GM18499 (cell line): ENCODE data around the gene USH2A.

Experiments used
- ATAC-seq: cut with Tn5 transposase; IDR thresholded peaks from one replicate; pipeline ENCODE4 v1.9.1; 2021; ENCODE audit warnings: moderate number of reproducible peaks; ENCODE audit not compliant: insufficient read depth, unreplicated experiment

Gene USH2A

DNA sequence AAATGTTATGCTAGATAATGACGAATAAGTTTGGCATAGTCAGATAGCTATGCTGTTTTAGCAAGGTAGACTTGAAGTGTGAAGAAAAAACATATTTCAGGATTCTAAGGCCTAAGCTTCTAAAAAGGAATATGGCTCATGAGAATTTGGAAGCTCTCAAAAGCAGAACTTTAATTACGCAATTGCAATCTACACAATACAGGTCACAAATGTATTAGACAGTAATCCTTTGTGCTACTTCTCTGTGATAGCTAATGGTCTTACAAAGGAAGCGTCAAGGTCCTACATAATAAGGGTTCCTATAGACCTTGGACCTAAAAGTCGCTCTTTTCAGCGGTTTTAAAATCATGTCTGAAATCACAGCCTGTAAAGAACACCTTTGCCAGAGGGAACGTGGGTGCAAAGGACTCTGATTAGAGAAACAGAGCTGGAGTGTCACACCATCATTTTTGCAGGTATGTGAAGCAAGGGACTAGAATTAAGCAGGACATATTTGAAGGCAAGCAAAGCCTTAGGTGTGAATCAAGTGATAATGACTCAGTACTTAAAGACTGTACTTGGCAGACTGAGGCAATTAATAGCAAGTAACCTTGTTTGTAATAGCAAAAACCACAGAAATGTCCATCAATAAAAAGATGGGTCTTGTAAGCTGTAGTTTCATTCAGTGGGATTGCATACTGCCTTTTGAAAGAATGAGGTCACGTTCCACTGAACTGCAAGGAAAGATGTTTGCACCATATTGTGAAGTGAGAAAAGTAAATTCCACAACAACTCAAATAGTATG lies 436.0 kb downstream of the USH2A start:
- no peak for ATAC-seq

DNA sequence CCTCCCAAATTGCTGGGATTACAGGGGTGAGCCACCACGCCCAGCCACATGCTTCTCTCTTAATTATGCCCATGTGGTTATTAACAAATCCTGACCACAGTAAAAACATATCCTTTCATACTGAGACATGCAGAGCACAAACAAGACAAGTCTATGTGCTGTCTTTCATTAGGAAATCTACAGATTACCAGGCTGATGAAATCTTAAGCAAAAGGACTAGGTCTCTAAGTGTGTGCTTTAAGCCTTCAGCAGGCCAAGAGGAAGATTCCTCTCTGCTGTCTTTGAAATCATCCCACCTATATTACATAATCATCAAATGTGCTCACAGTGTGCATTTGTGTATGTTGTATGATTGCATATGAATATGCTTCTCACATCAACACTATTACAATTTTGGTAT lies 436.8 kb downstream of the USH2A start:
- ATAC-seq = no peak

DNA sequence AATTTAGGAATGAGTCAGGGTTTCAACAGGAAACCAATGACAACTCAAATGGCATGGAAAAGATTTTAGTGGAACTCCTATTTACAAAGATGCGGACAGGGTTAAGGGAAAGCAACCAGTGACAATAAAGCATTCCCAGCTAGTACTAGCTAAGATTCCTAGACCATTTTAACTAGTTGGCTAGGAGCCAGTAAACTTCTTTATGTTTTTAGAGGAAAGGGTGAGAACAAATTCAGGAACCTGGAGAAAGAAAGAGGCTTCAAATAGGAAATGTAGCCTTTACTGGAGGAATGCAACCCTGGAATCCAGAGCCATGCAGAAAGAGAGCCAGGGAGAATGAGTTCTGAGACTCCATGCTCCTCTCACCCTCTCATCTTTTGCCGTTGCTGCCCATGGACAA lies 439.6 kb downstream of the USH2A start:
- ATAC-seq = no peak

DNA sequence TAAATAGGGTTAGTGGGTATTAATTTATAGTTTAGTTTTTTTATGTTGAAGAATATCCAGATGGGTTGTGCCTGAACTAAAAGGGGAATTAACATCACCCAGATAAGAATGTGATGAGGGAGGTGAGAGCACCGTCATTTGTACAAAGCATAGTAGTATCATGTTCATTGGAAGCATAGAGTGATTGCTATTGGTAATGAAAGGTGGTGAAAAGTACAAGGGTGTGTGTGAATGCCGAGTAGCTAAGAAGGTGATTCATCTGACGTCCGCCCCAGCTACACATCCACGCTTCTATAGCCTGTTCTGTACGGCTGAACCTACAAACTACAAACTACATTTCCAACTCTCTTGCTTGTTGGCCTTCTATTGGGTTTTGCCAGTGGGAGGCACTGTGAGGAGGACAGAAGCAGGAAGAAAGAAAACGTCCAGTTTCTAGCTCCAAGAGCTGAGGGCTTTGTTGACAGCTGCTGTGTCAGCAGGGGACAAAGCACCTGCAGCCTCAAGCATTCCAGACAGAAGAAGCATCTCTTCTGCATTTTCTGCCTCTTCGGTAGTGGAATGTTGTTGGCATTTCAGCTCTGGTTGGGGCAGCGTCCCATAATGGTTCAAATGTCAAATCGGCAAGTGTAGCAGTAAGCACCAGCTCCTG lies 451.3 kb downstream of the USH2A start:
- ATAC-seq = no peak

DNA sequence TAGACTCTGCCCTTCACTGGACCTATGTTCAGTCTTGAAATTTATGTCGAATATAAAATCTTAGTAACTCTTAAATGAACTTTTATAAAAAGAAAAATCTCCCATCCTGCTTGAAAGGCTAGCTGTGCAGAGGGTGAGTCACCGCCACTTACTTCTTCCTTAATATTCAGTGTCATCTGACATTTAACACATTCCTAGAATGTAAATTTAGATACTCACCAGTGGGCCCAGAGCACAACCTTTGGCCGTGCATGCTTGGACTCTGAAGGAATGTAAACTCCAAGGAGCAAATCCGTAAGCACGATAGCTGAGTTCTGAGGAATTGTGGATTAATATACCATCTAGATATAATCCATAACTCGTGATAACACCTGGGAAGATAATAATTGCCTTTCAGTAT lies 452.8 kb downstream of the USH2A start:
- no peak for ATAC-seq

DNA sequence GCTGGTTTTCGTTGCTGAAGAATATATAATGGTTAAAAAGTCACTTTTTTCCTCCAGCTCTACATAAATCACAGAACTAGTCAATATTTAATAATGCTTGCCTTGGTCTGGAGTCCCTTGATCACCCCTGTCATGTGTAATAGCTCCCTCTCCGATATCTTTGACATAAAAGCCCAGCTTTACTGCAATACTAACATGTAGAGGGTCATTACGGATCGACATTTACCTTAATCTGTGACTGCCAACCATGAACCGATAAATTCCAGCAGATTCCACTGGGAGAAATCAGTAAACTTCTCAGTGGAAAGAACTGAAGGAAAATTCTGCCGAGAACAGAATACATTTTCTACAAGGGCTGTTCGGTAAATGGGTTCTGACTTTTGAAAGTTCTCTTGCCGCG lies 459.6 kb downstream of the USH2A start:
- ATAC-seq = no peak

DNA sequence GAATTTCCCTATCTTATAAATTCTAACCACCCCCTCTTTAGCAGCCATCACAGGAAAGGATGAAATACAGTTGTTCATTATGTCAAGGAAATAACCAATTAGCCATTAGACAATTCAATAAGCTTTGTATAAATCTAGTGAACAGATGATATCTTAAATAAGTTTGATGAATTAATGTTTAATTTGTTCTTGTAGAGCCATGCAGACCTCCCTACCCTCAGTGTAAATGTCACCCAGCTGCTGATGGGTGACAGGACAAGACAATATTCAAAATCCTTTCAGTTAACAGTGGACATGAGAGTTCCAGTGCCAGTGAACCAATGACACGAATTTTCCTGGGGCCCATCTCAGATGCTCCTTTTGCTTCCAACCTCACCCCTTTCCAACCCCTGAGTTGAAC lies 460.2 kb downstream of the USH2A start:
- ATAC-seq = no peak

DNA sequence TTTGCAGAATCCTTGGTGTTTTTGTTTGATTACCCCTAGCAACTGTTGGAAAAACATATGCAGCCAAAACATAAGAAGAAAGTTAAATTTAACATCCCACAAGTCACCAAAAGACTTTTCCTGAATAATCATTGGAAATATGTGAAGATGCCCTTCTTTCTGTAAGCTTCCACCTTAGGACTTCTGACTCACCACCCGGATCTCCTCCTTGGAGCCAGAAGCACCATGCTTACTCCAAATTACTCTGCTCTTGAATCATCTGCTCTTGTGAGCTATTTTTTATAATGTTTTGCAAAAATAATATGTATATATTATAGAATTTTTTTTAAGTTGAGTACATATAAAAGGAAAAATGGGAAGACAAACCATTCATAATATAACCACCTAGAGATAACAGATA lies 464.4 kb downstream of the USH2A start:
- ATAC-seq = no peak

DNA sequence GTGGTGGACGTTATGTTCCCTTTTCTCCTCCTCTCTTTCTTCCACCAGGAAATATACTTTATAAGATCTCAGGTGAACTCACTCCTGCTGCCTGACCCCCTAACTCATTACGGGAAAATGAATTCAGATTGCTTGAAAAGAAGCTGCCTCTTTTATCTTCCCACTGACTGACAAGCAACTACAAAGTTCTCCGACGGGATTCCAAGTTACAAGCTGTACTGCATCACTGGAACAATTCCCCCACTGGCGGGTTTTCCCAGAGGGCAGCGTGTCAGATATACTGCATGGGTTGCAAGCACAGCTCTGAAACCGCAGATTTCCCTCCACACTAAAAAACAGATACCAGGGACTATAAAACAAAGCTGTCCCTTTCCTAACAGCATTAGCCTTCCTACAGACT lies 465.6 kb downstream of the USH2A start:
- ATAC-seq = no peak

DNA sequence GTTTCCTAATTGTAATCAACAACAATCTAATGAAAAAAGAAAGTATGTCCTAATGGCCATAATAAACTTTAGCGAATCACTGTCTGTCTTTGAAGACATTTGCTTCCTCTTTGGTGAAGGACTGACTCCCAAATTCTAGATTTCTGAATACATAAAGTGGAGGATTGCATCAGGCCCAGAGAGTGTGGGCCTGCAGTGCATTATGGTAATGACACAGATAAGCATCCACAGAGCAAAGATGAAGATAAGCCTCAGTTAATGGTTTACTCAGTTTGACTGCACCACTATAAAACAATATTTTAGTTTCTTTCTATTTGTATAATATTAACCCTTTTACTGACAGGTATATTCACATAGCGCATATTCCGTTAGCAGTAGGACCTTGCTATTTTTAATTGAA lies 490.7 kb downstream of the USH2A start:
- no peak for ATAC-seq

DNA sequence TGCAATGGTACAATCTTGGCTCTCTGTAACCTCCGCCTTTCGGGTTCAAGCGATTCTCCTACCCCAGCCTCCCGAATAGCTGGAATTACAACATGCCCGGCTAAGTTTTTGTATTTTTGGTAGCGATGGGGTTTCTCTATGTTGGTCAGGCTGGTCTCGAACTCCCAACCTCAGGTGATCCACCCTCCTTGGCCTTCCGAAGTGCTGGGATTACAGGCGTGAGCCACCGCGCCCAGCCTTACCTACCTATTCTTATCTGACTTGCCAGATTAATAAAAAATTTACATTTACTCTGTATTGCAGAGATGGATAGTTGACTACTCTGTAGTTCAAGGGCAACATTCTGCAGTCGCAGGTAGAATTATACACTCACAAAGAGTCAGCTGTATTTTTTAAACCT lies 496.6 kb downstream of the USH2A start:
- ATAC-seq = no peak

DNA sequence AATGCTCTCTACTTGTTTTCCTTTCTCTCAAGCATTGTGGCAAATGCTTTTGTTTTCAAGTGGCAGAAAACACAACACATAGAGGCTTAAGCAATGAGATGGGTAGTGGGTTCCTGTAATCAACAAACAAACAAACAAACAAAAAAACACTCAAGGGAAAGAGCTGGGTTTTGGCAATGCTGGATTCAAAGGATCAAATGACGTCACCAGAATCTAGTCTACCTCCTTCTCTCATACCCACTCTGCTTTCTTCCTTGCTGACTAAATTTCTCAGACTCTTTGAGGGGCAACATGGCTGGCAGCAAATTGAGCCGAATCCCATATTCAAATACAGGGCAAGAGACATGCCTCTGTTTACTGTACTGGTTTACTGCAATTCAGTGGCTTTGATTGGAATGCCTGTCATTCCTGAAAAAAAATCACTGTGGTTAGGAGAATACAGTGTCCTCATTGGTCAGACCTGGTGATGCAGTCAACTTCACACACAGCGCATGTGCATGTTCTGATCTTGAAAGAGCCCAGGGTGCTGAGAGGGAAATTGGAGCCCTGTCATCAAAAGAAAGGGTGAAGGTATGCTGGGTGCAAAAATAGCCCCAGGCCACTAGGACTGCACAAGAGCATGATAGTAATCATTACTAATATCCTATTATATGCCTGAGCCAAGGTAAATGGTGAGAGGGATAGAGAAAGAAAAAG lies 500.0 kb downstream of the USH2A start:
- no peak for ATAC-seq

DNA sequence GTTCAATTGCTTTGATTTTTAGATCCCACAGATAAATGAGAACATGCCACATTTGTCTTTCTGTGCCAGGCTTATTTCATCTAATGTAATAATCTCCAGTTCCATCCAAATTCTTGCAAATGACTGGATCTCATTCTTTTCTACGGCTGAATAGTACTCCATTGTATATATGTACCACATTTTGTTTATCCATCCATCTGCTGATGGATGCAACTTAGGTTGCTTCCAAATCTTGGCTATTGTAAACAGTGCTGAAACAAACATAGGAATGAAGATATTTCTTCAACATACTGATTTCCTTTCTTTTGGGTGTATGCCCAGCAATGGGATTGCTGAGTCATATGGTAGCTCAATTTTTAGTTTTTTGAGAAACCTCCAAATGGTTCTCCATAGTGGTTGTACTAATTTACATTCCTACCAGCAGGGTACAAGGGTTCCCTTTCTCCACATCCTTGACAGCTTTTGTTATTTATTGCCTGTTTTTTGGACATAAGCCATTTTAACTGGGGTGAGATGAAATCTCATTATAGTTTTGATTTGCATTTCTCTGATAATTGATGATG lies 511.8 kb downstream of the USH2A start:
- no peak for ATAC-seq

DNA sequence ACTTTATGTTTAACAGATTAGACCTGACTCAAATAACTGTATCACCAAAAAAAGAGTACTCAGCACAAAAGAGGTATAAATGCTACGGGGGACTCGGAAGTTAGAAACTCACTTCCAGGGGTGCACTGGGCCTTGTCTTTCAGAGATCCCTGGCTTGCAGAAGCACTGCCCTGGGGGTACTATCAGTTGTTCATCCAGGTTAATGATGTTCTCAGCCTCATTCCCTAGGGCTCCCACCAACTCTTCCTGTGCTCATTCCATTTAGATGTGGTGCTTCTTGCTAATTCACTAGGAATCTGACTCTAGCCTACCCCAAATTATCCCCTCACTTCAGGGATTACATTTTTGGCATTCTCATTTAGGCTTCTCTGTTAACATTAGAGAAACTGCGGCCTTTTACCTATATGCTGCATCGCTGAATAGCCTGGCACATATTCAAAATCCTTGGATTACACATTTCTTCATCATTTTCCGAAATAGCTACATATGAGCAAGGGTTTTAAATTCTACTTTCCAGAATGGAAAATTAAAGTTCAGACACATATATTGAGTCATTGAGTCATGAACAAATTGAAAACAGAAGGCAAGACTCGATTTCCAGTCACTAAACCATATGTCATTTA lies 517.6 kb downstream of the USH2A start:
- ATAC-seq = no peak

DNA sequence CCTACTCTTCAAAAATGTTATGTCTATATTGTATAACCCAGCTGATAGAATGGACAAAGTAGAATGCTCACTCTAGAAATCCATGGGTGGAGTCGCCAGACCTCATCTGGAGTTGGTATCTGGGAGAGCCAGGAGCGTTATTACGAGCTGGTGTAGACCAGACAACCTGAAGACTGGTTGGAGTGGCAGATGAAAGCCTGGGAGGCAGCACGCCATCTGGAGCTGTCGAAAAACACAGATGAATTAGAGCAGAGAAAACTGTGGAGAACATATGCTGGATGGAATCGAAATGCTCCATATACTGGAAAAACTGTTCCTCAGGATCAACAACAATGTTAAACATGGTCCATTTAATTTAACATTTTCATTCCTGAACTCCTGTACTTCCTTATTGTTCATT lies 522.6 kb downstream of the USH2A start:
- ATAC-seq = no peak

DNA sequence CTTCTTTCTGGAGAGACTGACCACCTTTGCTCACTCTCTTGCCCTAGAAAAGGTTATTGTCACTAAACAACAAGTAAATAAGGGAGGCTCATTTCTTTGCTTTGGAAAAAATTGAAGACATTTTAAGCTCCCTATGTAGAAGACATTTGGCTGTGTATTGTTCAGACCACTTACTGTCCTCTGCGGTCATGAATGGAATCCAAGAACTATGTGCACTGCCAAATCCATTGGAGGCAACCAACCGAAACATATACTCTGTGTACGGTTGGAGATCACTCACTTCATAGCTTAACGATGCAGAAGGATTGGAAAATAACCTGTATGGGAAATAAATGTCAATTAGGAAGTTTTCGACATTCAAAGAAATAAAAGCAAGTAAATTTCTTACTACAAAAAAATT lies 523.3 kb downstream of the USH2A start:
- no peak for ATAC-seq

DNA sequence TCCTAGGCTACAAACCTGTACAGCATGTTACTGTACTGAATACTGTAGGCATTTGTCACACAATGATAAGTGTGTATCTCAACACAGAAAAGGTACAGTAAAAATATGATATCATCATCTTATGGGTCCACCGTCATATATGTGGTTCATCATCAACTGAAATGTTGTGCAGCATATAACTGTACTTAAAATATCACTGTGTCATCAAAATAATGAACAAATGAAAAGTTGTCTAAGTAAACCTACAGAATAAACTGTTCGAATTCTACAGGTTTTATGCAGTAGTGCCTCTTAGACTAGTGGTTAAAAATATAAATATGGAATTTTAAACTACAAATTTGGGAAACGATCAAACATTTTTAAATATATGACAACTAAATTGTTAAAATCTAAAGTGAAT lies 527.4 kb downstream of the USH2A start:
- no peak for ATAC-seq

DNA sequence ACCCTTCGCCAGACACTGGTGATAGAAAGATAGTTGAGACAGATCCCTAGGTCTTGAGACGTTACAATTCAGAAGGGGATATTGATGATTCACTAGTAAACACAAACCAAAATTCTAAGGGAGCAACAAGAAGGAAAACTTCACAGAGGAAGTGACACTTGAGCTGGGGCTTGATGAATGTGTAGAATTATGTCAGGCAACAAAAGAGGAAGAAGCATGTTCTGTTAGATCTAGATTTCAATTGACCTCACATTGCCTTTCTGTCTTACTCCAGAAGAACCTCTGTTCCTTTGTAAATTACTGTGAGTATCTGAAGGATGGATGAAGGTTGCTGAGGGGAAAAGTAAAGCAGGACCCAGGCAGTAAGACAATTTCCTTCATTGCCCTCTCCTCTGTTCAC lies 528.0 kb downstream of the USH2A start:
- no peak for ATAC-seq

DNA sequence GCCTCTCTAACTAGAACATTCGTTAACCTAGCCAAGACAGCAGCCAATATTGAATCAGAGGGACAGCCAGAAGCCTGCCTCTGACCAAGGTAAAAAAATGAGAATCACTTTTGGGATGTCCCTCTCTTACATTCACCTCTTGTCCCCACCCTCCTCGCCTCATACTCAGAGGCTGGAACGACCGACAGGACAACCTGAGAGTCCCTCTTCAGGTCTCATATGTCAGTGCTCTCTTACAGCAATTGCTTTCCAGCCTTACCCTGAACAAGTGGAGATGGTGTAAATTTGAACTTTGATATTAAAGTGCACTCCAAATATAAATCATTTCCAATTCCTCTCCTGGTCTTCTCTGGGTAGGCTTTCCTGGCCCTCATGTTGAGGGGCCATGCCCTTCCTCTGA lies 528.6 kb downstream of the USH2A start:
- ATAC-seq = no peak

DNA sequence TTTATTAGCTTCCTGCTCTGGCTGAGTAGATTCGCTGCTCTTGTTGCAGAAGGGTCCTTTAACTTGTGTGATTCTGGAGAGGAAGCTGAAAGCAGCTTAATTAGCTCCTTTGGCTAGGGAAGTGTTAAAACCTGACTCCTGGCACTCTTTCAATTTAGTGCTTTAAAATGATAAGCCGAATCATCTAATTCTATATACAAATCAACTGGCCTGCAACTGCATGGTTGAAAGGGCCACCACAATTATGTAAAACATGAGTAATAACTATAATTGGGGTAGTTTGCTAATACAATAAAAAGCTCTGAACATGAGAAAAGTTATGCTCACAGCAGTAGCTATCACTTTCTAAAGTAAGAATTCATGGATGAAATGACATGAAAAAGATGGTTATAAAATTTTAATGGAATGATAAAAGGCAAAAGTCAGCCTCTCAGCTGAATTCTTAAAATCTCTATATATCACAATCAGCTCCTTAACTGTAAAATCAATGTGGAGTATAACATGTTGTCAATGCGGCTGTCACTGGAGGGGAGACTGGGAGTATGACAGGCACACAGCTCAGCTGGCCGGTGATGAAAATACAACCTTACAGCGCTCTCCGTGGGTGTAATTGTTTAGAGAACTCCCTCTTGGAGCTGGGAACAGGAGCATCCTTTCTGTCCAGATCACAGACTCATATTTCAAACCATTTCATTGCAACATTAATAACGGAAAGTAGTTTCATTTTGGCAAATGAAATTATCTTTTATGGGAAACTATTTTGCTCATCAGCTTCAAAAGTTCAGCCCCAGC lies 531.8 kb downstream of the USH2A start:
- no peak for ATAC-seq
